GM18907 (cell line): ENCODE results near the gene ZNF211.

Source experiments
- ATAC-seq: cut with Tn5 transposase; IDR thresholded peaks from one replicate; pipeline ENCODE4 v1.9.1; 2021; ENCODE audit warnings: mild to moderate bottlenecking, moderate library complexity; ENCODE audit not compliant: unreplicated experiment

The ZNF211 gene

GRCh38 chr19:57653689-57654088 lies 20.7 kb downstream of the ZNF211 start:
- ATAC-seq = no peak

DNA sequence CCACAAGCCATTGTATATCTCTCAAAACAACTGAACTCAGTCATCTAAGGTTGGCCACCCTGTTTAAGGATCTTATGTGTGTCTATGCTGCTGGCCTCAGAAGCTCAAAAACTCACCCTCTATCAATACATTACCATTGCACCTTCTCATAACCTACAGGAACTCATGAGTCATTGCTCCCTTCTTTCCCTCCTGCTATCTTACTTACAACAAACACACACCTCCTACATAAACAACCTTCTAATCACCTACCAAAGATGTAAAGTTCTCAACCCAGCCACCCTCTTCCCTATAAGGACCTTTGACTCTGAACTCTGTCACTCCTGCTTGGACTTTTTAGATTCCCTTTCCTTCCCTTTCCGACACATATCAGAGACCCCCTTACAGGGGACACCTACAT lies 22.5 kb downstream of the ZNF211 start:
- ATAC-seq = no peak

- ATAC-seq = no peak
Measured at GRCh38 chr19:57656346-57656745, 23.4 kb downstream of the ZNF211 start.

- ATAC-seq = no peak
Measured at GRCh38 chr19:57664269-57665127, 31.5 kb downstream of the ZNF211 start.

DNA sequence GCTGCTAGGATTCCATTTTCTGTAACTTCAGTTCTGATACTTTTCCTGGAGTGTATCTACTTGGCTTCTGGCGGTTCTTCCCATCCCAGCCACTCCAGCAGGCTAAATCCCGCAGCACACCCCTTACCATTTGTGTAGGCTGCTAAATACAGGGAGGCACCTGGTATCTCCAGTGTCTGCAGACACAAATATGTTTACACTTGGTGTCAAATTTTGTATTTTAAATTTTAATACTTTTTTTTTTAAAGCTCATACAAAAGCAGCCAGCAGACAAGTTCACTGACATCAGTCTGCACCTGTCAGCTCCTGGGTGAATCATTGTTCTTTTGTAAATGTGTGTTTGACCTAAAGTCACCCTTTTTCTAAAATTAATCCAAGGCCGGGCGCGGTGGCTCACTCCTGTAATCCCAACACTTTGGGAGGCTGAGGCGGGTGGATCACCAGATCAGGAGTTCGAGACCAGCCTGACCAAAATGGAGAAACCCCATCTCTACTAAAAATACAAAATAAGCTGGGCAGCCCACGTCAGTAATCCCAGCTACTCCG lies 32.4 kb downstream of the ZNF211 start:
- ATAC-seq = no peak

DNA sequence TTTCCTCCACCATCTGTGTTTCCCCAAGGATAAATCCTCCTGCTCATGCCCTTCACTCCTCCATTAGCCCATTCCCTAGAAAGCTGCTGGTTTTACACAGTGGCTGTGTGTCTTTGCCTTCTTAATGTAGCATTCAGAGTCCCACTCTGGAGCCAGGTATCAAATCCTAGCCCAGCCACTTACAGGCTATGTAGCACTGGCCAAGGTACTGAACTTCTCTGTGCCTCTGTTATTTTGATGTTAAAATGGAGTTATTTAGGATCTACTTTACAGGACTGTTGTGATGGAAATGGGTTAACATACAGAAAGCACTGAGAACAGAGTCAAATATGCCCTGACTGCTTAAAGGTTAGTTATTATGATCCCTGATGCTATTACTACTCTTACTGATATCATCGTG lies 34.3 kb downstream of the ZNF211 start:
- no peak for ATAC-seq

DNA sequence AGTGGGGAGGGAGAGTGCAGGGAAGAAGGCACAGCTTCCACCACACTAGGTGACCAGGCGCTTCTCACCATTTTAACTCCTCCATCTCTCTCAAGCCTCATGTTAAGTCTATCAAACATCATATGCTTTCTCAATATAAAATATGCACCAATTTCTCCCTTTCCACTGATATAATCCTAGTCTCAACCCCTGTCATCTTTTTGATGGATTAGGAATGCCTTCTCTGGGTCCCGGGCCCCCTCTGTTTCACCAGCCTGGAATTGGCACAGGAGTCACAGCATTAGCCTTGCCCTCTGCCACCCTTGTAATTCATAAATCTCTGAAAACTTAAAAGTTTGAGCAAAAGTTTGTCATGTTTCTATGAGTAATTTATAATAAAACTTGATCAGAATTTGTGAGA lies 35.7 kb downstream of the ZNF211 start, which contains the start of gene ZSCAN4:
Gene ZSCAN4 (plus strand): TSS at position 301 of the 400 bp plus-strand sequence. CDS start 7,211 bp downstream, outside the sequence.
- no peak for ATAC-seq

DNA sequence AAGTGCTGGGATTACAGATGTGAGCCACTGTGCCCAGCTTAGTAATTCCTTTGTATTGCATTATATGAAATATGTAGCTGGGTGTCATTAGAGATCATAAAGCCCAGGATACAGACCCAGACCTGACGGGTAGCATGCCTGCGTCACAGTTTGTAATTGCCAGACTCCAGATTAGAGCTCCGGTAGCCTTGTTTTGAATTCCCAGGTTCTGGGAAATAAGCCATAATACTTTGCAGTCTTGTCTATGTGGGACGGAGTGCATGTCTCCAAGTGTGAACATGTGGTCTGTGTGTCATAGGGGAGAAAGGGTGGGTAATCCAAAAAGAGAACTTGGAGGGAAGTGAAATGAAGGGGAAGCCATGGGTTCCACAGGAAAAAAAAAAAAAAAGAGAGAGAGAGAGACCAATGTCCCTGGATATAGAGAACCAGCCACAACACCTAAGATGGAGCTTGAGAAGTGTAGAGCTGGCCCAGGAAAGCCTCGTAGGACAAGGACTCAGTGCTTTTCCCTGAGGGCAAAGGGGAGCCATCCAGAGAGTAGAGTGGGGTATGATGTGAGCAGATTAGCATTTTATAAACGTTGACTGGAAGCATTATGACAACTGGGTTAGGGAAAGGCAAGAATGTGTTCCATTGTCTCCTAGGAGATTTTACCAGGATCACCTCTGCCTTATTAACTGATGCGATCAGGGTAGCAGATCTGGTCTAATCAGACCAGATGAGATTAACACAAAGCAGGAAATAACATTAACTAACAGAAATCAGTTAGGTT lies 38.3 kb downstream of the ZNF211 start:
- no peak for ATAC-seq

DNA sequence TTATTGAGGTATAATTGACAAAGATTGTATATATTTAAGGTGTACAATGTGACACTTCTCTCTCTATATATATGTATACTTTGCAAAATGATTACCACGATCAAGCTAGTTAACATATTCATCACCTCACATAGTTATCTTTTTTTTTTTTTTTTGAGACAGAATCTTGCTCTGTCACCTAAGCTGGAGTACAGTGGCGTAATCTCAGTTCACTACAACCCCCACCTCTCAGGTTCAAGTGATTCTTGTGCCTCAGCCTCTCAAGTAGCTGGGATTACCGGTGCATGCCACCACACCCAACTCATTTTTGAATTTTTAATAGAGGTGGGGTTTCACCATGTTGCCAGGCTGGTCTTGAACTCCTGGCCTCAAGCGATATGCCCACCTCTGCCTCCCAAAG lies 39.5 kb downstream of the ZNF211 start:
- ATAC-seq = no peak

GRCh38 chr19:57675881-57676280 lies 42.9 kb downstream of the ZNF211 start:
- no peak for ATAC-seq

DNA sequence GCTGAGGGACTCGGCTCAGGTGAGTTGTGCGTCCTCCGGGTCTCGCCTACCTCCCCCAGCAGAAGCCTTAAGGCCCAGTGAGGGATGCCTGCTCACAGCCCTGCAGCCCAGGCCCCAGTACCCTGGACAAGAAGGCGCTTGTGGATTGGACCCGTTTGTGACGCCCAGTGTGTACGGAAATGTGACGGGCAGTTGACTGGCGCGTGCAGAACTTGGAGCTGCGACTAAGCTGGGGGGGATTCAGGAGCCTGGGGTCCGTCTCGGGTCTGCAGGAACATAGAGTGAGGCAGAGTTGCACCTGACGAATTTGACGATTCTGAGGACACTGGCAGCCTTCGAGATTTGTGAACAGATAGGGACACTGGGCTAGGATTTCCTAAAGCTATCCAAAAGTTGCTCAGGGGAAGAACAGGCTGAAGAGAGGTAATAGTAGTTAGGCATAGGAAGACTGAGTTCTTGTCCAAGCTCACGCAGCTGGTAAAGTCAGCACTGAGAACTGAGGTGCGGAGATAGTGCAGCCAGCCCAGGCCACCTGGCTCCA lies 49.3 kb downstream of the ZNF211 start:
- no peak for ATAC-seq

GRCh38 chr19:57686727-57687126 lies 53.8 kb downstream of the ZNF211 start:
- ATAC-seq = no peak

DNA sequence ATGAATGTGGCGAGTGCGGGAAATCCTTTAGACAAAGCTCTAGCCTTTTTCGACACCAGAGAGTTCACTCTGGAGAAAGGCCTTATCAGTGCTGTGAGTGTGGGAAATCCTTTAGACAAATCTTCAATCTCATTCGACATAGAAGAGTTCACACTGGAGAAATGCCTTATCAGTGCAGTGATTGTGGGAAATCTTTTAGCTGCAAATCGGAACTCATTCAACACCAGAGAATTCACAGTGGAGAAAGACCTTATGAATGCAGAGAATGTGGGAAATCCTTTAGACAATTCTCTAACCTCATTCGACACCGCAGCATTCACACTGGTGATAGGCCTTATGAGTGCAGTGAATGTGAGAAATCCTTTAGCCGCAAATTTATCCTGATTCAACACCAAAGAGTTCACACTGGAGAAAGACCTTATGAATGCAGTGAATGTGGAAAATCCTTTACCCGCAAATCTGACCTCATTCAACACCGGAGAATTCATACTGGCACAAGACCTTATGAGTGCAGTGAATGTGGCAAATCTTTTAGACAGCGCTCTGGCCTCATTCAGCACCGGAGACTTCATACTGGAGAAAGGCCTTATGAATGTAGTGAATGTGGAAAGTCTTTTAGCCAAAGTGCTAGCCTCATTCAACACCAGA lies 54.5 kb downstream of the ZNF211 start:
- no peak for ATAC-seq

- no peak for ATAC-seq
Measured at GRCh38 chr19:57688011-57688763, 55.2 kb downstream of the ZNF211 start.

DNA sequence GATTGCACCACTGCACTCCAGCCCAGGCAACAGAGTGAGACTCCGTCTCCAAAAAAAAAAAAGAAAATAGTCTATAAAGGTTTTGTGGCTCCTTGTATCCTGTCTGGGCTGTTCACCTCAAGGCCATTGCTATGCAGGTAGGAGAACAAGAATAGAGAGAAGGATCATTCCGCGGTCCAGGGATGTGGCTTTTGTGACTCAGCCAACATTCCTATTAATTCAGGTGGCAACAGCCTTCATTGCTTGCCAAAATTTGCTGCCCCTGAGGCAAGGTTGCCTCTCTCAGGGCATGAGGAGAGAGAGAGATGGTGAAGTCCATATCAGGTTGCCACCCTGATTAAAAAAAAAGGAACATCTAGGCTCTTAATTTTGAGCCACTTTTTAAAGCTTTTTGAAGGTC lies 56.8 kb downstream of the ZNF211 start:
- no peak for ATAC-seq
